Esophagus muscularis mucosa (tissue), 3 donors: ENCODE data around the gene MAGI2.

Source experiments
- POLR2AphosphoS5 ChIP-seq, 2 donors: sonication (generic); formaldehyde crosslinking; IDR thresholded peaks; one replicate each; pipeline ENCODE4 v1.6.1; 2017; ENCODE audit warnings: antibody characterized with exemption in 2 of 2
- TF ChIP-seq, protein P1 (sequence below), 3 experiments: fragments of 200-600 bp in 2 of 3; fragments of 450-650 bp in 1 of 3; sonication (generic) in 2 of 3; IDR thresholded peaks; one replicate each; pipeline ENCODE4 v1.5.1; 2017 to 2019; ENCODE audit warnings: antibody characterized with exemption in 3 of 3, mild to moderate bottlenecking in 2 of 3, moderate library complexity in 1 of 3

GRCh38 chr7:79357101-79357500, 96.4 kb downstream of the MAGI2 start:
- TF ChIP-seq, protein P1, sequence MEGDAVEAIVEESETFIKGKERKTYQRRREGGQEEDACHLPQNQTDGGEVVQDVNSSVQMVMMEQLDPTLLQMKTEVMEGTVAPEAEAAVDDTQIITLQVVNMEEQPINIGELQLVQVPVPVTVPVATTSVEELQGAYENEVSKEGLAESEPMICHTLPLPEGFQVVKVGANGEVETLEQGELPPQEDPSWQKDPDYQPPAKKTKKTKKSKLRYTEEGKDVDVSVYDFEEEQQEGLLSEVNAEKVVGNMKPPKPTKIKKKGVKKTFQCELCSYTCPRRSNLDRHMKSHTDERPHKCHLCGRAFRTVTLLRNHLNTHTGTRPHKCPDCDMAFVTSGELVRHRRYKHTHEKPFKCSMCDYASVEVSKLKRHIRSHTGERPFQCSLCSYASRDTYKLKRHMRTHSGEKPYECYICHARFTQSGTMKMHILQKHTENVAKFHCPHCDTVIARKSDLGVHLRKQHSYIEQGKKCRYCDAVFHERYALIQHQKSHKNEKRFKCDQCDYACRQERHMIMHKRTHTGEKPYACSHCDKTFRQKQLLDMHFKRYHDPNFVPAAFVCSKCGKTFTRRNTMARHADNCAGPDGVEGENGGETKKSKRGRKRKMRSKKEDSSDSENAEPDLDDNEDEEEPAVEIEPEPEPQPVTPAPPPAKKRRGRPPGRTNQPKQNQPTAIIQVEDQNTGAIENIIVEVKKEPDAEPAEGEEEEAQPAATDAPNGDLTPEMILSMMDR (IDR thresholded peaks at IDR 0.05) = no peak
- no peak for TF ChIP-seq POLR2AphosphoS5 (IDR thresholded peaks at IDR 0.05)
